NCI-H2227 (cell line): ENCODE measurements around the gene IL24.

Experiments used
- DNase-seq: peaks from one replicate; lab custom pipeline; 2025; ENCODE audit not compliant: unreplicated experiment; lab: John Stamatoyannopoulos, UW

Gene IL24

GRCh38 chr1:206949641-206950040 is 52.4 kb downstream of the IL24 start:
- DNase-seq: no peak

- no peak for DNase-seq
Measured at GRCh38 chr1:206951318-206952100, 54.3 kb downstream of the IL24 start.

GRCh38 chr1:206952171-206952570 is 54.9 kb downstream of the IL24 start:
- DNase-seq: no peak

GRCh38 chr1:206953126-206953525 is 55.9 kb downstream of the IL24 start:
- no peak for DNase-seq

- no peak for DNase-seq
Measured at GRCh38 chr1:206953626-206954025, 56.4 kb downstream of the IL24 start.
